ENCODE results near the gene COL5A3. TPM values are rescaled to one million over a fixed set of nuclear protein-coding genes. Genes with fewer than 3 reads are reported as not detected.

Gene COL5A3
- total RNA-seq, 2 experiments from 2014 or later: not detected

GRCh38 chr19:9961103-9961502 lies 49.2 kb downstream of the COL5A3 start:
- no peak overlapping the region for H2AFZ ChIP-seq (ENCODE audit: low read length)
- H4K20me1 ChIP-seq (ENCODE audit: insufficient read depth, low read length): no peaks in the 10 kb centered on the region
- H3K79me2 ChIP-seq (ENCODE audit: insufficient read depth, low read depth, low read length): no peaks in the 10 kb centered on the region
- H3K4me1 ChIP-seq (ENCODE audit: insufficient read depth, low read length, poor library complexity, severe bottlenecking): no peaks in the 10 kb centered on the region
- no peaks in the 10 kb centered on the region for H3K9me2 ChIP-seq (ENCODE audit: insufficient read depth, low read length)
- H3K9me3 ChIP-seq (ENCODE audit: low read length): no peaks in the 10 kb centered on the region
- DNase-seq (ENCODE audit: low spot score): no peak
- intact Hi-C loops (cut with micrococcal nuclease; ENCODE audit: unreplicated experiment): no loop called here
- BruUV-seq (replicated peaks): no TSS peak
- no peak overlapping the region for H3K4me2 ChIP-seq (ENCODE audit: low read length)
- CTCF ChIA-PET (ENCODE audit: unreplicated experiment): no interaction called here
- TF ChIP-seq EZH2phosphoT487 (IDR thresholded peaks at IDR 0.05; ENCODE audit: borderline replicate concordance, low read depth, low read length): no peak
- TF ChIP-seq, protein P1, sequence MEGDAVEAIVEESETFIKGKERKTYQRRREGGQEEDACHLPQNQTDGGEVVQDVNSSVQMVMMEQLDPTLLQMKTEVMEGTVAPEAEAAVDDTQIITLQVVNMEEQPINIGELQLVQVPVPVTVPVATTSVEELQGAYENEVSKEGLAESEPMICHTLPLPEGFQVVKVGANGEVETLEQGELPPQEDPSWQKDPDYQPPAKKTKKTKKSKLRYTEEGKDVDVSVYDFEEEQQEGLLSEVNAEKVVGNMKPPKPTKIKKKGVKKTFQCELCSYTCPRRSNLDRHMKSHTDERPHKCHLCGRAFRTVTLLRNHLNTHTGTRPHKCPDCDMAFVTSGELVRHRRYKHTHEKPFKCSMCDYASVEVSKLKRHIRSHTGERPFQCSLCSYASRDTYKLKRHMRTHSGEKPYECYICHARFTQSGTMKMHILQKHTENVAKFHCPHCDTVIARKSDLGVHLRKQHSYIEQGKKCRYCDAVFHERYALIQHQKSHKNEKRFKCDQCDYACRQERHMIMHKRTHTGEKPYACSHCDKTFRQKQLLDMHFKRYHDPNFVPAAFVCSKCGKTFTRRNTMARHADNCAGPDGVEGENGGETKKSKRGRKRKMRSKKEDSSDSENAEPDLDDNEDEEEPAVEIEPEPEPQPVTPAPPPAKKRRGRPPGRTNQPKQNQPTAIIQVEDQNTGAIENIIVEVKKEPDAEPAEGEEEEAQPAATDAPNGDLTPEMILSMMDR (conservative IDR thresholded peaks at IDR 0.05; ENCODE audit: low read length): no peak
- H3K36me3 ChIP-seq (ENCODE audit: insufficient read depth, low read length): no peaks in the 10 kb centered on the region
- no peak overlapping the region for H3K27ac ChIP-seq (ENCODE audit: low read depth, low read length, poor library complexity, severe bottlenecking)
- H3K4me3 ChIP-seq (ENCODE audit: low read depth, low read length, poor library complexity, severe bottlenecking): no peak overlapping the region
- POLR2A ChIA-PET: no interaction called here

DNA sequence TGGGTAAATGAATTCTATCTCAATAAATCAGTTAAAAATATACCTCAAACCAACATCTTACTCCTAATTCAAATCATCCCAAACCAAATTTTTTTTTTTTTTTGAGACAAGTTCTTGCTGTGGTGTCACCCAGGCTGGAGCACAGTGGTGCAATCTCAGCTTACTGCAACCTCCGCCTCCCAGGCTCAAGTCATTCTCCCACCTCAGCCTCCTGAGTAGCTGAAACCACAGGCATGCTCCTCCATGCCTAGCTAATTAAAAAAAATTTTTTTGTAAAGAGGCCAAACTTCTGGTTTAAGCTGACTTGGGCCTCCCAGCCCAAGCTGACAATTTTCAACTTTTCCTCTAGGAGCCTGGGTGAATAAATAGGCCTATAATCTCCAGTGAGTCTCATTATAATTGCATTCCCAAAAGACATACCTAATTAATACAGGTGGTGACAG lies 51.9 kb downstream of the COL5A3 start:
- ChIA-PET POLR2A (no interaction called here), CTCF (ENCODE audit: unreplicated experiment) (no interaction called here)
- H2AFZ ChIP-seq (ENCODE audit: low read length): no peak overlapping the region
- H3K4me1 ChIP-seq (ENCODE audit: insufficient read depth, low read length, poor library complexity, severe bottlenecking): no peaks in the 10 kb centered on the region
- no TSS peak for BruUV-seq (replicated peaks)
- no peaks in the 10 kb centered on the region for H3K36me3 ChIP-seq (ENCODE audit: insufficient read depth, low read length)
- no peaks in the 10 kb centered on the region for H3K9me2 ChIP-seq (ENCODE audit: insufficient read depth, low read length)
- TF ChIP-seq, protein P1 (conservative IDR thresholded peaks at IDR 0.05; ENCODE audit: low read length): no peak
- no peak for TF ChIP-seq EZH2phosphoT487 (IDR thresholded peaks at IDR 0.05; ENCODE audit: borderline replicate concordance, low read depth, low read length)
- no peak for DNase-seq (ENCODE audit: low spot score)
- H3K79me2 ChIP-seq (ENCODE audit: insufficient read depth, low read depth, low read length): no peaks in the 10 kb centered on the region
- H3K4me2 ChIP-seq (ENCODE audit: low read length): no peak overlapping the region
- no peak overlapping the region for H3K4me3 ChIP-seq (ENCODE audit: low read depth, low read length, poor library complexity, severe bottlenecking)
- intact Hi-C loops (cut with micrococcal nuclease; ENCODE audit: unreplicated experiment): no loop called here
- H4K20me1 ChIP-seq (ENCODE audit: insufficient read depth, low read length): no peaks in the 10 kb centered on the region
- no peaks in the 10 kb centered on the region for H3K9me3 ChIP-seq (ENCODE audit: low read length)
- H3K27ac ChIP-seq (ENCODE audit: low read depth, low read length, poor library complexity, severe bottlenecking): no peak overlapping the region

GRCh38 chr19:9956956-9957355 lies 53.3 kb downstream of the COL5A3 start:
- H3K9me3 ChIP-seq (ENCODE audit: low read length): no peaks in the 10 kb centered on the region
- H3K79me2 ChIP-seq (ENCODE audit: insufficient read depth, low read depth, low read length): no peaks in the 10 kb centered on the region
- no peak overlapping the region for H2AFZ ChIP-seq (ENCODE audit: low read length)
- no peak for DNase-seq (ENCODE audit: low spot score)
- no peaks in the 10 kb centered on the region for H3K4me1 ChIP-seq (ENCODE audit: insufficient read depth, low read length, poor library complexity, severe bottlenecking)
- H3K4me2 ChIP-seq (ENCODE audit: low read length): no peak overlapping the region
- no TSS peak for BruUV-seq (replicated peaks)
- no peaks in the 10 kb centered on the region for H3K36me3 ChIP-seq (ENCODE audit: insufficient read depth, low read length)
- no peak for TF ChIP-seq EZH2phosphoT487 (IDR thresholded peaks at IDR 0.05; ENCODE audit: borderline replicate concordance, low read depth, low read length)
- TF ChIP-seq, protein P1 (conservative IDR thresholded peaks at IDR 0.05; ENCODE audit: low read length): no peak
- H3K4me3 ChIP-seq (ENCODE audit: low read depth, low read length, poor library complexity, severe bottlenecking): no peak overlapping the region
- intact Hi-C loops (cut with micrococcal nuclease; ENCODE audit: unreplicated experiment): no loop called here
- CTCF ChIA-PET (ENCODE audit: unreplicated experiment): no interaction called here
- no peak overlapping the region for H3K27ac ChIP-seq (ENCODE audit: low read depth, low read length, poor library complexity, severe bottlenecking)
- POLR2A ChIA-PET: no interaction called here
- H3K9me2 ChIP-seq (ENCODE audit: insufficient read depth, low read length): no peaks in the 10 kb centered on the region
- no peaks in the 10 kb centered on the region for H4K20me1 ChIP-seq (ENCODE audit: insufficient read depth, low read length)

All from OCI-LY7 (cell line).